Measurements from ENCODE around the gene FRMD4A.
"Not testable (repeated sequence)": the region's sequence is repeated elsewhere in the genome, so short reads cannot be mapped to it uniquely, and the experiment has no call there.

The FRMD4A gene

DNA sequence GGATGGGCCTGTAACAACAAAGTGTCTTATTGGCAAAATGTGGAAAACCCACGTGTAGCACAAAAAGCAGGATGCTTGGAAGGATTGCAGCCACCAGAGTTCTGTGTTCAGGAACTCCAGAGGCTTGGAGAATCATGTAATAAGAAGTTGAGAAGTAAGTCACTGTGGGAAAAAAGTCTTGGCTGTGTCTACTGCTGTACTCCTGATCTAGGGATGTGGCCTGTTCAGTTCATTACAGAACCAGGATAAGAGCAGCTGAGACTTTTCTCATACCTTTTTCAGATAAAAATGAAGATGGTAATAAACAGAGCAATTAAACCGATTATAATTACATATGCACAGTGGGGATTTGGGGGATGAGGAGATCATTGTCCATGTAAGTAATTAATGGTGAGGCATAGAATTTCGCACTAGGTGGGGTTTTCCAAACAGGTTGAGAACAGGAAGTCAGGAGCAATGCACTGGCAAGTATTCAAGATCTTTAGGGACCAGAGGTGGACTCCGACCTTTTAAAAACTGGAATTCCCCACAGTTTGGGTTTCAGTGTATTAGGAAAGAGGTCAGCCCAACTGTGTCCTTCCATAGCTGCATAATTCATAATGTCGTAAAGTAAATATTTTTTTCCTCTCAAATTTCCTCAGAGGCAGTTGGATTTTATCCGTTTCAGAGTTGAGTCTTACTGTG, 281.7 kb downstream of the FRMD4A start:
- H3K36me3 ChIP-seq (ENCODE audit: insufficient read depth, low read length), result no peaks in the 10 kb centered on the region
- H3K9me3 ChIP-seq (ENCODE audit: insufficient read depth, low read length, severe bottlenecking), result no peaks in the 10 kb centered on the region
- H3K4me3 ChIP-seq (ENCODE audit: low read depth in 1 of 2, low read length in 2 of 2), result no peak overlapping the region
- TF ChIP-seq EZH2 (IDR thresholded peaks at IDR 0.05; ENCODE audit: borderline replicate concordance, low read depth, low read length, severe bottlenecking), result no peak
- TF ChIP-seq, protein P1, sequence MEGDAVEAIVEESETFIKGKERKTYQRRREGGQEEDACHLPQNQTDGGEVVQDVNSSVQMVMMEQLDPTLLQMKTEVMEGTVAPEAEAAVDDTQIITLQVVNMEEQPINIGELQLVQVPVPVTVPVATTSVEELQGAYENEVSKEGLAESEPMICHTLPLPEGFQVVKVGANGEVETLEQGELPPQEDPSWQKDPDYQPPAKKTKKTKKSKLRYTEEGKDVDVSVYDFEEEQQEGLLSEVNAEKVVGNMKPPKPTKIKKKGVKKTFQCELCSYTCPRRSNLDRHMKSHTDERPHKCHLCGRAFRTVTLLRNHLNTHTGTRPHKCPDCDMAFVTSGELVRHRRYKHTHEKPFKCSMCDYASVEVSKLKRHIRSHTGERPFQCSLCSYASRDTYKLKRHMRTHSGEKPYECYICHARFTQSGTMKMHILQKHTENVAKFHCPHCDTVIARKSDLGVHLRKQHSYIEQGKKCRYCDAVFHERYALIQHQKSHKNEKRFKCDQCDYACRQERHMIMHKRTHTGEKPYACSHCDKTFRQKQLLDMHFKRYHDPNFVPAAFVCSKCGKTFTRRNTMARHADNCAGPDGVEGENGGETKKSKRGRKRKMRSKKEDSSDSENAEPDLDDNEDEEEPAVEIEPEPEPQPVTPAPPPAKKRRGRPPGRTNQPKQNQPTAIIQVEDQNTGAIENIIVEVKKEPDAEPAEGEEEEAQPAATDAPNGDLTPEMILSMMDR (IDR thresholded peaks at IDR 0.05; ENCODE audit: borderline replicate concordance, extremely low read depth, low read length, poor library complexity, severe bottlenecking), result no peak
- no peak overlapping the region for H2AFZ ChIP-seq (ENCODE audit: low read depth, low read length)
- ATAC-seq (ENCODE audit: insufficient read depth, low read depth), result no peak
- H4K20me1 ChIP-seq (ENCODE audit: insufficient read depth, low read length), result no peaks in the 10 kb centered on the region
- no peak for DNase-seq
- no peak overlapping the region for H3K27ac ChIP-seq (ENCODE audit: low read length)
- H3K4me1 ChIP-seq (ENCODE audit: insufficient read depth, low read length), result no peaks in the 10 kb centered on the region
- no peaks in the 10 kb centered on the region for H3K79me2 ChIP-seq (ENCODE audit: insufficient read depth, low read length)
- no peaks in the 10 kb centered on the region for H3K27me3 ChIP-seq (ENCODE audit: insufficient read depth, low read length, poor library complexity)
- H3K9ac ChIP-seq (ENCODE audit: low read depth, low read length), result no peak overlapping the region
- no peak overlapping the region for H3K4me2 ChIP-seq (ENCODE audit: insufficient read depth, low read length)

DNA sequence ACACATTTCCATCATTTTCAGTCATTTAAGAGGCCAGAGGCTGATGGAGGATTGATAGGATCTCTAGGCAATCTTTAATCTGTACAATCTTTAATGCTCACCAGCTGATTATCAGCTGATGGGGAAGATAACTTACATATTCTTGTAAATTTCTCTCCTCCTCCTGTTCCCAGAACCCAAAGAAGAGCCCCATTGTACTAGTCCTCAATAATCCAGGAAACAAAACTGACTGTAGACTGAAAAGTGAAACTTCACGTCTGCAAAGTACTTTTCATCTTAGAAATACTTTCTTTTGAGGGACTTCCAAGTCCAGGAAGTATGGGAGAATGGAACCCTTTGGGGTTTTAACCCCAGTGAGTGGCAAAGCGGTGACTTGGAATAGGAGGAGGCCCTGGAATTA, 283.3 kb downstream of the FRMD4A start:
- Histone ChIP-seq H3K4me3 (ENCODE audit: low read depth in 1 of 2, low read length in 2 of 2) (no peak overlapping the region), H3K79me2 (ENCODE audit: insufficient read depth, low read length) (no peaks in the 10 kb centered on the region), H3K36me3 (ENCODE audit: insufficient read depth, low read length) (no peaks in the 10 kb centered on the region), H3K27ac (ENCODE audit: low read length) (no peak overlapping the region), H2AFZ (ENCODE audit: low read depth, low read length) (no peak overlapping the region), H3K9ac (ENCODE audit: low read depth, low read length) (no peak overlapping the region), H3K9me3 (ENCODE audit: insufficient read depth, low read length, severe bottlenecking) (no peaks in the 10 kb centered on the region), H4K20me1 (ENCODE audit: insufficient read depth, low read length) (no peaks in the 10 kb centered on the region), H3K4me2 (ENCODE audit: insufficient read depth, low read length) (no peak overlapping the region), H3K4me1 (ENCODE audit: insufficient read depth, low read length) (no peaks in the 10 kb centered on the region), H3K27me3 (ENCODE audit: insufficient read depth, low read length, poor library complexity) (no peaks in the 10 kb centered on the region)
- TF ChIP-seq, protein P1 (IDR thresholded peaks at IDR 0.05; ENCODE audit: borderline replicate concordance, extremely low read depth, low read length, poor library complexity, severe bottlenecking), result no peak
- no peak for TF ChIP-seq EZH2 (IDR thresholded peaks at IDR 0.05; ENCODE audit: borderline replicate concordance, low read depth, low read length, severe bottlenecking)
- DNase-seq (no peak), ATAC-seq (ENCODE audit: insufficient read depth, low read depth) (no peak)

DNA sequence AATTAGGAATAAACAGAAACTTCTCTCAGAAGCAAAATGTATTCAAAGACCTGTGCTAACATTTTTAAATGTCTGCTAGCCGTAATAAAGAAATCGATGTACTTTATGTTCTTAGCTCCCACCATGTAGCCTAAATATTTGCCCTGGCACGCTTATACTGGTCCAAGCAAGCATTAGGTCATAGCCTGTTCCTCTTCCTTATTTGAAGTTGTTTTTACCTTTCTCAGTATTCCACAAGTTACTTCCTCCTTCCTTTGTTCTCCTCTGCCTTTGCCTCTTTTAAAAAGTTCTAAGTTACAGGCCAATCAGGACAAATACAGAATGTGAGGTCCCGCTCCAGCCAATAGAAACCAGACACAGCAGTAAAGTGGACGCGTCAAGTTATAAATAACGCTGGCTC, 288.7 kb downstream of the FRMD4A start:
- H3K4me2 ChIP-seq (ENCODE audit: insufficient read depth, low read length); ATAC-seq (ENCODE audit: insufficient read depth, low read depth): not testable (repeated sequence)

DNA sequence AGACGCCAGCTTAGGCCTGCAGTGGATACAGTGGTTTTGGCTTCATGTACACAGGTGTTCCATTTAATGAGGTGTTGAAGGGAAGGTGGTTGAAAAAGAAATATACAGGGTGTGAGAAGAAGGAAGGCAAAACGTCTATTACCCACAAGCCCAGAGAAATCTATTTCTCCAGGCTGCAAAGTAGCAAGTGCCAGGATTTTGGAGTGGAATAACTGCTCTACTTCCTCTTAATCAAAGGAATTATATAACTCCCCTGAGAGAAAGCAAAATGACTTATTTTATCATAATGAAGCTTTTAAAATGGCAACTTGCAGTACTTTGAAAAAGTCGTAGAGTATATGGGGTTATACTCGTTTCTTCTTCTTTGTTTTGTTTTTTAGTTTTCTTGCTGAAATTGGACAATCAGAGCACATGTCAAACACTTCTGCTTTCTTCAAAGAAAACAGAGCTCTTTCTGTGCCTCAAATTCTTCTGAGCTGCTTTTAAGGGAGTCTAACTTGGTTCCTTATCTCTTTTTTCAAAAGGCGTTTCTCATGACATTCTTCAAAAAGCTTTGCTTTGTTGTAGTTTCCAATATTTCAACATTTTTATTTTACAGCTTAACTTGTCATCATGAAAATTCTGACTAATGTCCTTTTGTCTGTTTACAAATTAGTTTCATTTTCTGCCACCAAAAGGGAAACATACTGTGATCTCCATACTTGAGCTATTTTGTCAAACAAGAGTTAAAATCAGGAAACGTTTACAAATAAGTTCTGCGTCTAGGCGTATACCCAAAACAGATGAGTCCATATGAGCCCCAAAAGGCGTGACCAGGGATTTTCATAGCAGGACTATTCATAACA, 289.7 kb downstream of the FRMD4A start:
- H3K79me2 ChIP-seq (ENCODE audit: insufficient read depth, low read length), result no peaks in the 10 kb centered on the region
- TF ChIP-seq EZH2 (IDR thresholded peaks at IDR 0.05; ENCODE audit: borderline replicate concordance, low read depth, low read length, severe bottlenecking), result no peak
- TF ChIP-seq, protein P1 (IDR thresholded peaks at IDR 0.05; ENCODE audit: borderline replicate concordance, extremely low read depth, low read length, poor library complexity, severe bottlenecking), result no peak
- no peak overlapping the region for H3K4me2 ChIP-seq (ENCODE audit: insufficient read depth, low read length)
- no peaks in the 10 kb centered on the region for H3K36me3 ChIP-seq (ENCODE audit: insufficient read depth, low read length)
- no peak overlapping the region for H3K4me3 ChIP-seq (ENCODE audit: low read depth in 1 of 2, low read length in 2 of 2)
- no peak overlapping the region for H3K9ac ChIP-seq (ENCODE audit: low read depth, low read length)
- H3K4me1 ChIP-seq (ENCODE audit: insufficient read depth, low read length), result no peaks in the 10 kb centered on the region
- DNase-seq, result no peak
- H3K27ac ChIP-seq (ENCODE audit: low read length), result no peak overlapping the region
- H3K9me3 ChIP-seq (ENCODE audit: insufficient read depth, low read length, severe bottlenecking), result no peaks in the 10 kb centered on the region
- no peak for ATAC-seq (ENCODE audit: insufficient read depth, low read depth)
- H3K27me3 ChIP-seq (ENCODE audit: insufficient read depth, low read length, poor library complexity), result no peaks in the 10 kb centered on the region
- no peaks in the 10 kb centered on the region for H4K20me1 ChIP-seq (ENCODE audit: insufficient read depth, low read length)
- H2AFZ ChIP-seq (ENCODE audit: low read depth, low read length), result no peak overlapping the region

More for the DNA sequence above, 288.7 kb downstream of the FRMD4A start:
- not testable (repeated sequence) for H3K4me3 ChIP-seq (ENCODE audit: low read depth in 1 of 2, low read length in 2 of 2); H3K4me1 ChIP-seq (ENCODE audit: insufficient read depth, low read length); H3K36me3 ChIP-seq (ENCODE audit: insufficient read depth, low read length); H3K27me3 ChIP-seq (ENCODE audit: insufficient read depth, low read length, poor library complexity); H3K79me2 ChIP-seq (ENCODE audit: insufficient read depth, low read length); DNase-seq; H2AFZ ChIP-seq (ENCODE audit: low read depth, low read length); H3K9me3 ChIP-seq (ENCODE audit: insufficient read depth, low read length, severe bottlenecking); H3K27ac ChIP-seq (ENCODE audit: low read length); H3K9ac ChIP-seq (ENCODE audit: low read depth, low read length); H4K20me1 ChIP-seq (ENCODE audit: insufficient read depth, low read length)
